Heart left ventricle (tissue), 13 donors: ENCODE measurements around the gene NR1I2.

Experiments used
- POLR2A ChIP-seq, 2 donors: fragments of 450-650 bp; IDR thresholded peaks; one replicate each; pipeline ENCODE4 v1.6.1; 2017; ENCODE audit warnings: antibody characterized with exemption in 2 of 2, mild to moderate bottlenecking in 2 of 2, moderate library complexity in 2 of 2
- TF ChIP-seq, protein P1 (sequence below), 12 donors: fragments of 200-600 bp; sonication (generic) in 4 of 12; IDR thresholded peaks; one replicate each; pipeline versions ENCODE4 v1.5.0 to v1.8.0; 2018 to 2022; ENCODE audit warnings: antibody characterized with exemption in 12 of 12, mild to moderate bottlenecking in 5 of 12
- donor health status: ischemic (EF 13 %, LVEDD 7.1; RV severe dilation, severe dysfunction).
- donor health status: DM: no; HTN: yes; CAD: no.
- donor health status: DM: no; HTN: no; CAD: no.
- donor health status: ischemic (EF 25% LVEDD 6.9; RV normal size, moderate dysfunction).
- donor health status: ischemic (EF 25% LVEDD 5.7; RV mildly dilated, moderate dysfunction).
- donor health status: ischemic (EF 35%, LVEDD 5.7; RV mildly dilated, moderate dysfunction).
- donor health status: nonischemic (EF 11% LVEDD 7.7; RV severe dilation, severe dysfunction).
- donor health status: DM: yes; HTN: yes; CAD: no.
- donor health status: PGD.
- donor health status: ischemic (EF 29% LVEDD 5.4; RV normal size, mild dysfunction).
- donor health status: nonischemic (EF 23%, LVEDD 6.1; RV moderate dilation, normal function).

DNA sequence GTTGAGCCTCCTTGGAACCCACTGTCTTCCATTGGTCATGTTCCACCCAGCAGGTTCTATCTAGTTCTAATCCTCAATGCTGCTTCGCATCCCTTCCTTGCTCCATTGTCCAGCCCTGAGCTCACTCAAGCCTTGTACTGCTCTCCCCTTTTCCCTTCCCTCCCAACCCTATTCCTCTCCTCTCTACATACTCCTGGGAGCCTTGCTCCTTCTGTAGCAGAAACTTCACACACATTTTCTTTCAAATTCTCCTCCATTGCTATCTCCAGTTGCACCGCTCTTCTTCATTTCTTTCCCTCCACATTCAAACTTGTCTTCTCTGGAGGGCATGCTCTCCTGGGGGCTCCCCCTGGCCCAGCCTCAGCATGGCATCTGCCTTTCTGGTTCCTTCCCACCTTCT is 14.5 kb downstream of the NR1I2 start:
- TF ChIP-seq, protein P1, sequence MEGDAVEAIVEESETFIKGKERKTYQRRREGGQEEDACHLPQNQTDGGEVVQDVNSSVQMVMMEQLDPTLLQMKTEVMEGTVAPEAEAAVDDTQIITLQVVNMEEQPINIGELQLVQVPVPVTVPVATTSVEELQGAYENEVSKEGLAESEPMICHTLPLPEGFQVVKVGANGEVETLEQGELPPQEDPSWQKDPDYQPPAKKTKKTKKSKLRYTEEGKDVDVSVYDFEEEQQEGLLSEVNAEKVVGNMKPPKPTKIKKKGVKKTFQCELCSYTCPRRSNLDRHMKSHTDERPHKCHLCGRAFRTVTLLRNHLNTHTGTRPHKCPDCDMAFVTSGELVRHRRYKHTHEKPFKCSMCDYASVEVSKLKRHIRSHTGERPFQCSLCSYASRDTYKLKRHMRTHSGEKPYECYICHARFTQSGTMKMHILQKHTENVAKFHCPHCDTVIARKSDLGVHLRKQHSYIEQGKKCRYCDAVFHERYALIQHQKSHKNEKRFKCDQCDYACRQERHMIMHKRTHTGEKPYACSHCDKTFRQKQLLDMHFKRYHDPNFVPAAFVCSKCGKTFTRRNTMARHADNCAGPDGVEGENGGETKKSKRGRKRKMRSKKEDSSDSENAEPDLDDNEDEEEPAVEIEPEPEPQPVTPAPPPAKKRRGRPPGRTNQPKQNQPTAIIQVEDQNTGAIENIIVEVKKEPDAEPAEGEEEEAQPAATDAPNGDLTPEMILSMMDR (IDR thresholded peaks at IDR 0.05), result no peak
- no peak for TF ChIP-seq POLR2A (IDR thresholded peaks at IDR 0.05)
